ENCODE measurements around the gene SOX6.

SOX6 gene

DNA sequence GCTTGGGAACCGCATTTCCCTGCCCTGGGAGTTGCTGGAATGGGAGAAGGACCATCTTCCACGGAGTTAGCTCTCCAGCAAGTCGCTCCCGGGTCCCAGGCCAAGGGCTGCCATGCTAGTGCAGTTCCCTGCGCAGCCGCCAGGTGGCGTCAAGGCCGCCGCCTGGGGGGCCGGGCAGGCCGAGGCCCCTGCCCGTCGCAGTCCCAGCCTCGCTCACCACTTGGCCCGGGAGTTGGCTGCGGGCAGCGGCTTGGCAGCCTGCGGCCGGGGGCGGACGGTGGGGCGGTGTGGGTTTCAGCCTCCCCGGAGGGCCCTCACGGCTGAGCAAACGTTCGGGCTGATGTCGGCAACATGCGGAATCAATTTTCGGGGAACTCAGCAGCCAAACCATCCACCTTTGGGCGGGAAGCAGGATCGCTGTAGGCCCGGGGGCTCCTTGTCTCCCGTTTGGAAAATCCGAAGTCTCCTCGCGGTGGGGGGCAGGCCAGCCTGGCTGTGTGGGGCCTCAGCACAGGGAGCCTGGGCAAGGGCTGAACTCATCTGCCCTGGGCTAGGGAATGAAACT, 415.1 kb downstream of the SOX6 start:
- H3K36me3 ChIP-seq (ENCODE audit: insufficient read depth, low read length): no peaks in the 10 kb centered on the region
- H3K4me3 ChIP-seq (ENCODE audit: low read length): no peak overlapping the region
- no peaks in the 10 kb centered on the region for H3K27me3 ChIP-seq (ENCODE audit: insufficient read depth, low read length)
- no peaks in the 10 kb centered on the region for H3K9me3 ChIP-seq (ENCODE audit: low read length)
- no peaks in the 10 kb centered on the region for H3K4me1 ChIP-seq (ENCODE audit: insufficient read depth, low read length)
- H2AFZ ChIP-seq (ENCODE audit: low read depth, low read length): no peak overlapping the region

DNA sequence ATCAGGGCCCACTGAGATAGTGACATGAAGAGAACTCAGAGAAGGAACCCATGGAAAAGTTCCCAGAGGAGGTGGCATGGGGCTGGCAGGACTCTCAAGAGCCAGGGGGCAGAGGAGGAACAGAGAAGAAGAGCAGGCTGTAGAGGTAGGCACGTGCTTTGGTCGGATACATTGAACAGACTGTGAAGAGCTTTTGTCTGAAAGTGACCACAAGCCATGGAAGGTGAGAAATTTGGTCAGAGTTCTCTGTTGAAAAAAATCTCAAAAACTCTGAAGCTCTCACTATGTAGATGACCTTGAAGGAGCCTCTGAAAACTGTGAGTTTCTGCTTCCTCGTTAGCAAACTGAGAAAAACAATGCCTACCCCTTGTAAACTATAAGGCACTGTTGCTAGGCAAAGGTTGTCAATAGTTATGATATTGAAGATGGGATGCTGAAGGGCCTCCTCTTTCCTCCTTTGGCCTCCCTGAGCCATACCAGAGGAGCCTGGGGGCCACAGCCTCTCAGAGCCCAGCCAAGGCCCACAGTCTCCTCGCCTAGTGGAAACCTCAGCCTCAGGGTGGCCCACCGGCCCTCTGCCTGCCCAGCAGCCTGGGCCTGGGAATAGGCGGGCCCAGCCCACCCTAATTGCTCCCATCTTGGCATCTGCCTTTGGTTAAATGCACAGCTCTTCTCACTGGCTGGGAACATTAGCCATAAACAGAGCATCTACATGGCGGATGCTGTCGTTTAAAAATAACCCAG, 415.7 kb downstream of the SOX6 start:
- no peaks in the 10 kb centered on the region for H3K4me1 ChIP-seq (ENCODE audit: insufficient read depth, low read length)
- H2AFZ ChIP-seq (ENCODE audit: low read depth, low read length): no peak overlapping the region
- H3K27me3 ChIP-seq (ENCODE audit: insufficient read depth, low read length): no peaks in the 10 kb centered on the region
- H3K9me3 ChIP-seq (ENCODE audit: low read length): no peaks in the 10 kb centered on the region
- H3K4me3 ChIP-seq (ENCODE audit: low read length): no peak overlapping the region
- no peaks in the 10 kb centered on the region for H3K36me3 ChIP-seq (ENCODE audit: insufficient read depth, low read length)

DNA sequence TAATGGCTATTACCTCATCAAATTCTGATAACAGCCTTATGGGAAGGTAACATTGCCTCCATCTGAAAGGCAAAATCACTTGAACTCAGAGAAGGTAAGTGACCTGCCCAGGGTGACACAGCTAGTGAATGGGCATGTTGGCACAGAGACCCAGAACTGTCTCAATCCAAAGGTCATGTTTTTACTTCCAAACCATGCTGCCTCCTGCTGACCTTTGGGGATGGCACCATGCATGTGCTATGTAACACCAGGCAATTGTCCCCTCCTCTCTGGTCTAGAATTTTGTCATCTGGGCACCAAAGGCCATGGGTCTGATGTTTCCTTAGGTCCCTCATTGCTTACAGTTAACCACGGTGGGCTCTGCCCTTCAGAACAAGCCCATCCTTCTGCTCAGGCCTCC, 417.4 kb downstream of the SOX6 start:
- H3K36me3 ChIP-seq (ENCODE audit: insufficient read depth, low read length): no peaks in the 10 kb centered on the region

DNA sequence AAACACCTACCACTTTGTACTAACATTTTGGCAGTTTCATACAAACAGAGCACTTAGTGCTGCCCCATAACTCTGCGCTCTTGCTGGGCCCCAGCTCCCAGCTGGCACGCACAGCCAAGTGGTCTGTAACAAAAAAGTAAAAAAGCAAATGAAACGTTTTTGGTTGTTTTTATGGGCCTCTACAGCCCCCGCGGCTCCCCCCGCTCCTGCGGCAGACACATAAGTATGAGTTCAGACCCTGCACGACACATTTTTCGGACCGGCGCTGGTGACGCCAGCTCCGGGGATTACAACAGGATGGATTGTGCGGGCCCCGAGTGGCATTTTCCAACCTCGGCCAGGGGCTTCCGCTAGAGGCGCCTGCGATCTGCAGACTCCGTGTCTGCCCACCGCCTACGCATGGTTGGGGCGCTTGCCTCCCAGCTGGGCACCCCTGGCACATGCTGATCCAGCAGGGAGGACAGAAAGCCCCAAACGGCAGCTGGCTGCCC, 418.2 kb downstream of the SOX6 start:
- no peaks in the 10 kb centered on the region for H3K4me1 ChIP-seq (ENCODE audit: insufficient read depth, low read length)
- H3K27me3 ChIP-seq (ENCODE audit: insufficient read depth, low read length): no peaks in the 10 kb centered on the region
- no peak overlapping the region for H3K4me3 ChIP-seq (ENCODE audit: low read length)
- no peak overlapping the region for H2AFZ ChIP-seq (ENCODE audit: low read depth, low read length)
- H3K36me3 ChIP-seq (ENCODE audit: insufficient read depth, low read length): no peaks in the 10 kb centered on the region
- no peaks in the 10 kb centered on the region for H3K9me3 ChIP-seq (ENCODE audit: low read length)

More for the DNA sequence above, 417.4 kb downstream of the SOX6 start:
- H3K9me3 ChIP-seq (ENCODE audit: low read length): no peaks in the 10 kb centered on the region
- H3K4me1 ChIP-seq (ENCODE audit: insufficient read depth, low read length): no peaks in the 10 kb centered on the region
- H3K27me3 ChIP-seq (ENCODE audit: insufficient read depth, low read length): no peaks in the 10 kb centered on the region
- H2AFZ ChIP-seq (ENCODE audit: low read depth, low read length): no peak overlapping the region
- H3K4me3 ChIP-seq (ENCODE audit: low read length): no peak overlapping the region

DNA sequence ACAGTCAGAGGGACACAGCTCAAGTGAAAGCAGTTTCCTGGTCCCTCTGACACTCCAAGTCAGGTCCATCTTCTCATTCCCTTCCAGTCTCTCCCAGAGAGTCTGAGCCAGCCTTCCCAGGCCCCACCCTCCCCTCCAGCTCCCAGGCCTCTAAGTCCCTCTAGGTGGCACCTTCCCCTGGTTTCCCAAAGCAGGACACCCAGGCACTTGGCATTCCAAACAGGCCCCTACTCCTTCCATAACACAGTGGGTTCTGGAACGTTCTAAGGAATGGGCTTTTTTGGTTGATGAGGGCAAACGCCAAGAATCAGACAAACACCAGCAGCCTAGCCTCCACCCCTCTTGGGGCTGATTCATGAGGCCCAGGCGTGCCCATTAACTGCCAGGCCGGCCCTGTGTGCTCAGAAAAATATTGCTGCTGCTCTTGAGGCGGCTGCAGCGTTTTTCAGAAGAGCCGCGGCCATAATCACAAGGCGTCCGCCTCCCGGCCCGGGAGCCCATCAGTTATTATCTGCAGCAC, 418.7 kb downstream of the SOX6 start:
- Histone ChIP-seq H3K36me3 (ENCODE audit: insufficient read depth, low read length) (no peaks in the 10 kb centered on the region), H3K9me3 (ENCODE audit: low read length) (no peaks in the 10 kb centered on the region), H3K4me1 (ENCODE audit: insufficient read depth, low read length) (no peaks in the 10 kb centered on the region), H3K27me3 (ENCODE audit: insufficient read depth, low read length) (no peaks in the 10 kb centered on the region), H2AFZ (ENCODE audit: low read depth, low read length) (no peak overlapping the region), H3K4me3 (ENCODE audit: low read length) (no peak overlapping the region)

DNA sequence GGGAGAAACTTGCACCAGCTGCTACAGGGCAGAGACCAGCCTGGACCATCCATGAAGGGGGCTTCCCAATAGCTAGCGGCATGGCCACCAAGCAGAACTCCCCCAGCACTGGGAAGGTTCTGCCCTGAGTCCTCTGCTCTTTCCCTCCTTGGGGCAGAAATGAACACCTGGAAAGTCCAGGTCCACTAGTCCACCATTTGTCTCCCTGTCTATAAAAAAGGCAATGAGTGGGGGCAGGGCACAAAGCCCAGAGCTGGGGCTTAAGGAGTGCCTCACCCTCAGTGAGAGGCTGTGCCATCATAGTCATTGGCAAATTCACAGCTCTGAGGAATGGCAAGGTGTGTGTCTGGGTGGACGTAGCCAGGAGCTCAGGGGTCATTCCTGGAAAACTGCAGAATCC, 420.3 kb downstream of the SOX6 start:
- Histone ChIP-seq H3K27me3 (ENCODE audit: insufficient read depth, low read length) (no peaks in the 10 kb centered on the region), H3K9me3 (ENCODE audit: low read length) (no peaks in the 10 kb centered on the region), H3K36me3 (ENCODE audit: insufficient read depth, low read length) (no peaks in the 10 kb centered on the region), H3K4me1 (ENCODE audit: insufficient read depth, low read length) (no peaks in the 10 kb centered on the region), H3K4me3 (ENCODE audit: low read length) (no peak overlapping the region), H2AFZ (ENCODE audit: low read depth, low read length) (no peak overlapping the region)

DNA sequence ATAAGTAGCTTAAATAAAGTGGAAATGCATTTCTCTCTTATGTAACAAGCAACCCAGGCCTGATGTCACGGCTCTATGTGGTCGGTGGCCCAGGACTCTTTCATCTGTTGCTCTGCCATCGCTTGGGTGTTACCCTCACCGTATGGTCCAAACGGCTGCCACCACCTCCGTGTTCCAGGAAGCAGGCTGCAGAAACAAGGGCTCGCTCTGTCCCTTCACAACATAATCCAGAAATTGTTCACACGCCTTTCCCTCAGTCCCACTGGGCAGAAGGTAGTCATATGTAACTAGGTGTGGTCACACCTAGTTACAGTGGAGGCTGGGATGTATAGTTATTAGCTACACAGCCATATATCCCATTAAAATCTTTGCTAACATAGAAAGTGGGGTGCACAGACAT, 421.0 kb downstream of the SOX6 start:
- H3K36me3 ChIP-seq (ENCODE audit: insufficient read depth, low read length): no peaks in the 10 kb centered on the region
- H3K27me3 ChIP-seq (ENCODE audit: insufficient read depth, low read length): no peaks in the 10 kb centered on the region
- no peaks in the 10 kb centered on the region for H3K4me1 ChIP-seq (ENCODE audit: insufficient read depth, low read length)
- H2AFZ ChIP-seq (ENCODE audit: low read depth, low read length): no peak overlapping the region
- no peaks in the 10 kb centered on the region for H3K9me3 ChIP-seq (ENCODE audit: low read length)
- H3K4me3 ChIP-seq (ENCODE audit: low read length): no peak overlapping the region

DNA sequence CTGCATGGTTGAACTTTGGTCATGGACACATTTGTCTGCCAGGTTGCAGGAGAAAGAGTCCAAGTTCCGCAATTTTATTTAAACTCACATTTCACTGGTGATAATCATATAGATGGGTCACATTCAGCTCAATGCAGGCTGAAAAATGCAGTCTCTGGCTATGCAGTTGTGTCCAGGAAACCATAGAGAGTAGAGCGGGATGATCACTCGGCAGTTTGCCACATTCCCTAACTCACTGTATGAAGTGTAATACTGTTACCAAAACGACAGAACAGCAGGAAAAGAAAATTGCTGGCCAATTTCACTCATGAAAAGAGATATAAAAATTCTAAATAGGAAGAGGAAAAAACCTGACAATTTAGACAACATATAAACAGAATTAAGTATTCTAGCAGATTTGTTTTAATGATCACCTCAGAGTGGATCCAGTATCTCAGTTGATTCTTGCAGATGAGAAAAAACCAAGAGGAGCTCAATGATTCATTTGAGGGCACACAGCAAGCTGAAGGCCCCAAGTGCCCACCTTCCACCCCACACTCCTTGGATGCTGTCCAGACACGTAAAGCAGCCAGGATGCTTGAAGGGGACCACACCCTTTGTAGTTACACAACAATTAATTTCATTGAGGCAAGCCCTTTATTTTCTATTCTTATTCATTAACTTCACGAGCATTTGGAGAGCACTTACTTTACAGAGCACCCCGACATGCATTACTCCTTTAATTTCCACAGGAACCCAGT, 422.3 kb downstream of the SOX6 start:
- Histone ChIP-seq H3K27me3 (ENCODE audit: insufficient read depth, low read length) (no peaks in the 10 kb centered on the region), H2AFZ (ENCODE audit: low read depth, low read length) (no peak overlapping the region), H3K36me3 (ENCODE audit: insufficient read depth, low read length) (no peaks in the 10 kb centered on the region), H3K4me1 (ENCODE audit: insufficient read depth, low read length) (no peaks in the 10 kb centered on the region), H3K9me3 (ENCODE audit: low read length) (no peaks in the 10 kb centered on the region), H3K4me3 (ENCODE audit: low read length) (no peak overlapping the region)

DNA sequence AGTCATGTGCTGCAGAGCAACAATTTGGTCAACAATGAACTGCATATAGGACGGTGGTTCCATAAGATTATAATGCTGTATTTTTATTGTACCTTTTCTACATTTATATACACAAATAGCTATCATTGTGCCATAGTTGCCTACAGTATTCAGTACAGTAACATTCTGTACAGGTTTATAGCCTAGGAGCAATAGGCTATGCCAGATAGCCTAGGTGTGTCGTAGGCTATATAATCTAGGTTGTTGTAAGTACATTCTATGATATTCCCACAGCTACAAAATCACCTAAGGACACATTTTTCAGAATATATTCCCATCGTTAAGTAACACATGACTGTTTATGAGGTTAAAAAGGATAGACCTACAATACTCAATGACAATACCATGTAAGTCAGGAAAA, 423.9 kb downstream of the SOX6 start:
- Histone ChIP-seq H3K27me3 (ENCODE audit: insufficient read depth, low read length) (no peaks in the 10 kb centered on the region), H3K4me1 (ENCODE audit: insufficient read depth, low read length) (no peaks in the 10 kb centered on the region), H2AFZ (ENCODE audit: low read depth, low read length) (no peak overlapping the region), H3K9me3 (ENCODE audit: low read length) (no peaks in the 10 kb centered on the region), H3K36me3 (ENCODE audit: insufficient read depth, low read length) (no peaks in the 10 kb centered on the region), H3K4me3 (ENCODE audit: low read length) (no peak overlapping the region)

DNA sequence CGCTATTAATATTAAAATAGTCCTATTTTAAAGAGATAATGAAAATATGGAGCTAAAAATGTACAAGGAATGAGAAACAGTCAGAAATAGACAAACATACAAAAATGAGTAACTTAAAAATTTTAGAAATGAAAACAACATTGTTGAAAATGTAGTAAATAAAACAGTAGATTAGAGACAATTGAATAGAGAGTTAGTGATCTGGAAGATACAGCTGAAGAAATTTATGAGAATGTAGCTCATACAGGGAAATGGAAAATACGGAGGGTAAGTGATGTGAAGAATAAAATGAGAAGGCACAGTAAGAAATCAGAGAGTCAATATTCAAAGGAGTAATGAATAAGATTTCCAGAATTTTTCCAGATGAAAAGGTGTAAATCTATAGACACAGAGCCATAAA, 424.8 kb downstream of the SOX6 start:
- H2AFZ ChIP-seq (ENCODE audit: low read depth, low read length): no peak overlapping the region
- no peaks in the 10 kb centered on the region for H3K4me1 ChIP-seq (ENCODE audit: insufficient read depth, low read length)

DNA sequence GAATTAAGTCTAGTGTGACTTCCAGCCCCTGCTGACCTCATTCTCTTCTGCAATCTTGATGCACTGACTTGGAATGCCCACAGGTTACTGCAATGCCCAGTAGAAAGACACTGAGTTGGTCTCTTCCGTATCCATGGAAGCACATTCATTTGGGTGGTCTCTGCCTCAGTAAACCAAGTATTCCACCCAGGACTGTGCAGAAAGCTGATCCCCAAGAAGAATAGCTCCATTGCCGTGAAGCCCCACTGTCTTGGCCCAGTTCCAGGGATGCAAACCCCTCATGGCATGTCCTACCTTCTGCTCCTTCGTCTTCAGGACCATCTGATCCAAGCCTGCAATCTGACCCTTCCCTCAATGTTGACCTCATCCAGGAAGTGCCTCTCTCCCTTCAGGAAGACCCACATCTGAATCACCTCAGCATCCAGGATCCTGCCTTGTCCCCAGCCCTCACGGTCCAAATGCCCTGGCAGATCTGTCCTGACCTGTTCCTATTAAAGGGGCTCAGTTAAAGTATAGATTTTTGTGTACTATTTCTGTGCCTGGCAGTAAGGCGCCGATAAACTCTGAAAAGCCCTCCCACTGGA, 425.8 kb downstream of the SOX6 start:
- Histone ChIP-seq H2AFZ (ENCODE audit: low read depth, low read length) (no peak overlapping the region), H3K9me3 (ENCODE audit: low read length) (no peaks in the 10 kb centered on the region), H3K36me3 (ENCODE audit: insufficient read depth, low read length) (no peaks in the 10 kb centered on the region), H3K4me1 (ENCODE audit: insufficient read depth, low read length) (no peaks in the 10 kb centered on the region), H3K4me3 (ENCODE audit: low read length) (no peak overlapping the region), H3K27me3 (ENCODE audit: insufficient read depth, low read length) (no peaks in the 10 kb centered on the region)

More for the DNA sequence above, 424.8 kb downstream of the SOX6 start:
- no peaks in the 10 kb centered on the region for H3K27me3 ChIP-seq (ENCODE audit: insufficient read depth, low read length)
- H3K4me3 ChIP-seq (ENCODE audit: low read length): no peak overlapping the region
- no peaks in the 10 kb centered on the region for H3K9me3 ChIP-seq (ENCODE audit: low read length)
- no peaks in the 10 kb centered on the region for H3K36me3 ChIP-seq (ENCODE audit: insufficient read depth, low read length)

DNA sequence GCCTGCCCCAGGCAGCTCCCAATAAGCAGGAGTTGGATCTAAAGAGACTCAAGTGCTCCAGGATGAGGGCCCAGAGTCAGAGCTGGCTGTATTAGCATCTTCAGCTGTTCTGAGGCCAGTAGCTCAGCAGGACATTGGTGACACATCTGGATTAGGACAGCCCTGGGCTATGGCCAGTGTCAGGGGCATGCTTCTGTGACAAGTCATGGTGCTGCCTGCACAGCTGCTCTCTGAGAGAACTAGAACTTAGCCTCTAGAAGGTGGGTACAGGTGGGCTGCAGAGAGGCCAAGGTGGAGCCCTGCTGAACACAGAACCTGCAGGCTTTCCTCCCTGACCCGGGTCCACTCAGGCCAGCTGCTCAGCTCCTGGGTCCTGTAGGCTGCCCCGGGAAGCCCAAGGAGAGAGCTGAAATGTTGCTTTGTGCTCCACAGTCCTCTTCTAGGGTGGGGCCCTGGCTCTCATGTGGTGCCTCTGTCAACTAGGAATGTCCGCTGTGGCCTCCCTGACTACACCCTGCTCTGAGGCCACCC, 426.9 kb downstream of the SOX6 start:
- Histone ChIP-seq H3K27me3 (ENCODE audit: insufficient read depth, low read length) (peaks cover 3% of the 10 kb centered on the region), H3K36me3 (ENCODE audit: insufficient read depth, low read length) (no peaks in the 10 kb centered on the region), H2AFZ (ENCODE audit: low read depth, low read length) (no peak overlapping the region), H3K9me3 (ENCODE audit: low read length) (no peaks in the 10 kb centered on the region), H3K4me3 (ENCODE audit: low read length) (no peak overlapping the region), H3K4me1 (ENCODE audit: insufficient read depth, low read length) (no peaks in the 10 kb centered on the region)

DNA sequence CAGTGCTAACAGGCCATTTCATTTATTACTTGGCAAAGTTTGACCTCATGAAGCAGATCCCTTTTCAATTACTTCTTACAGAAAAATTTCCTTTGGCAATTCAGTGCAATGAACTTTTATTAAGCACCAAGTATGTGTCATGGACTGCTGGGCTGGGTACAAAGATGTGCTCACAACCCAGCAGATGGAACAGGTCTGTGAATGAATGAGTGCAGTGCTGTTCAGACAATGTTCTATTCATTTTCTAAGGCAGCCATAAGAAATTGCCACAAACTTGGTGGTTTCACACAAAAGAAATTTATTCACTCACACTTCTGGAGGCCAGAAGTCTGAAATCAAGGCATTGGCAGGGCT, 428.5 kb downstream of the SOX6 start:
- H3K36me3 ChIP-seq (ENCODE audit: insufficient read depth, low read length): no peaks in the 10 kb centered on the region
- no peaks in the 10 kb centered on the region for H3K9me3 ChIP-seq (ENCODE audit: low read length)
- no peaks in the 10 kb centered on the region for H3K4me1 ChIP-seq (ENCODE audit: insufficient read depth, low read length)
- H2AFZ ChIP-seq (ENCODE audit: low read depth, low read length): no peak overlapping the region
- no peak overlapping the region for H3K4me3 ChIP-seq (ENCODE audit: low read length)
- H3K27me3 ChIP-seq (ENCODE audit: insufficient read depth, low read length): peaks cover 3% of the 10 kb centered on the region
